ENCODE measurements around the gene OR10C1.

DNA sequence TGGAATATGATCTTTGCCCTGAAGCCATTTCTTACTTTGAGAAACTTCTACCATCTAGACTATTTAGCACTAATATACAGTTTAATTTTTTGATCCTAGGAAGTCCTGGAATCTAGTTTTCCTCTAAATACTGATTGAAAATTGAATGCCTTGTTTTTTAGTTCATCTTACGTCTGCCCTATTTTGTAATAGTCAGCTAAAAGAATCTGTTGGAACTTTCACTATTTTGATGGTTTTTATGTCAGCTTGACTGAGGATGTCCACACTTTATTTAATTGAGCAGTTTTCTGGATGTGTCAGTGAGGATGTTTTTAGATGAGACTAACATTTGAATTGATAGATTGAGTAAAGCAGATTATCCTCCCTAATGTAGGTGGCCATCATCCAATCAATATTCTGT, 35.3 kb upstream of the OR10C1 start:
- no peak for TF ChIP-seq POLR2AphosphoS5 (IDR thresholded peaks at IDR 0.05)
- TF ChIP-seq, protein P1, sequence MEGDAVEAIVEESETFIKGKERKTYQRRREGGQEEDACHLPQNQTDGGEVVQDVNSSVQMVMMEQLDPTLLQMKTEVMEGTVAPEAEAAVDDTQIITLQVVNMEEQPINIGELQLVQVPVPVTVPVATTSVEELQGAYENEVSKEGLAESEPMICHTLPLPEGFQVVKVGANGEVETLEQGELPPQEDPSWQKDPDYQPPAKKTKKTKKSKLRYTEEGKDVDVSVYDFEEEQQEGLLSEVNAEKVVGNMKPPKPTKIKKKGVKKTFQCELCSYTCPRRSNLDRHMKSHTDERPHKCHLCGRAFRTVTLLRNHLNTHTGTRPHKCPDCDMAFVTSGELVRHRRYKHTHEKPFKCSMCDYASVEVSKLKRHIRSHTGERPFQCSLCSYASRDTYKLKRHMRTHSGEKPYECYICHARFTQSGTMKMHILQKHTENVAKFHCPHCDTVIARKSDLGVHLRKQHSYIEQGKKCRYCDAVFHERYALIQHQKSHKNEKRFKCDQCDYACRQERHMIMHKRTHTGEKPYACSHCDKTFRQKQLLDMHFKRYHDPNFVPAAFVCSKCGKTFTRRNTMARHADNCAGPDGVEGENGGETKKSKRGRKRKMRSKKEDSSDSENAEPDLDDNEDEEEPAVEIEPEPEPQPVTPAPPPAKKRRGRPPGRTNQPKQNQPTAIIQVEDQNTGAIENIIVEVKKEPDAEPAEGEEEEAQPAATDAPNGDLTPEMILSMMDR (IDR thresholded peaks at IDR 0.05), result no peak

All from transverse colon (tissue), 4 donors.